Smooth muscle cell (in vitro differentiated cells): ENCODE results near the gene SEZ6L. TPM values are rescaled to one million over a fixed set of nuclear protein-coding genes. Genes with fewer than 3 reads are reported as not detected.

Experiments used
- DNase-seq: peaks from one replicate; lab custom pipeline; 2025; ENCODE audit not compliant: unreplicated experiment; lab: John Stamatoyannopoulos, UW
- H2AFZ ChIP-seq: fragments of 200-600 bp; sonication (generic); 2 replicates; pipeline ENCODE4 v1.6.0; 2016; ENCODE audit warnings: antibody characterized with exemption, low read depth, mild to moderate bottlenecking
- H3F3A ChIP-seq: fragments of 200-600 bp; sonication (generic); 2 replicates; pipeline ENCODE4 v1.6.0; 2017; ENCODE audit warnings: antibody characterized with exemption, low read depth
- H3K27ac ChIP-seq: fragments of 200-600 bp; sonication (generic); 2 replicates; pipeline ENCODE4 v1.5.1; 2016; ENCODE audit warnings: low read depth, mild to moderate bottlenecking
- H3K27me3 ChIP-seq: fragments of 200-600 bp; sonication (generic); 2 replicates; pipeline ENCODE4 v1.6.1; 2016; ENCODE audit warnings: low read depth, mild to moderate bottlenecking
- H3K36me3 ChIP-seq: fragments of 200-600 bp; sonication (generic); 2 replicates; pipeline ENCODE4 v1.5.1; 2016; ENCODE audit warnings: low read depth
- H3K4me1 ChIP-seq: fragments of 200-600 bp; sonication (generic); 2 replicates; pipeline ENCODE4 v1.5.1; 2016; ENCODE audit warnings: low read depth
- H3K4me2 ChIP-seq: fragments of 200-600 bp; sonication (generic); 2 replicates; pipeline ENCODE4 v1.6.0; 2016; ENCODE audit warnings: mild to moderate bottlenecking
- H3K4me3 ChIP-seq: fragments of 200-600 bp; sonication (generic); 2 replicates; pipeline ENCODE4 v1.5.1; 2016; ENCODE audit warnings: mild to moderate bottlenecking
- H3K79me2 ChIP-seq: fragments of 200-600 bp; sonication (generic); 2 replicates; pipeline ENCODE4 v1.6.0; 2016; ENCODE audit warnings: low read depth, mild to moderate bottlenecking
- H3K9ac ChIP-seq: fragments of 200-600 bp; sonication (generic); 2 replicates; pipeline ENCODE4 v1.6.0; 2016; ENCODE audit warnings: low read depth
- H3K9me3 ChIP-seq: fragments of 200-600 bp; sonication (generic); replicated peaks from 2 replicates; pipeline ENCODE4 v1.5.1; 2016; ENCODE audit warnings: low read depth
- H4K20me1 ChIP-seq: fragments of 200-600 bp; sonication (generic); 2 replicates; pipeline ENCODE4 v1.6.0; 2016; ENCODE audit warnings: low read depth
- WGBS: methylation state at CpG from one replicate; pipeline ENCODE4 v1.1.7; 2016; ENCODE audit warnings: low lambda C conversion rate; 5-methylcytosine and 5-hydroxymethylcytosine counted together
- polyA plus RNA-seq: library from polyadenylated mRNA; unstranded; fragments of >200 nt; fragmentation: Nextera tagmentation; extraction: Ambion mirVana; gene quantifications from 2 replicates; pipeline ENCODE4 v1.2.1, GENCODE V29; 2016
- total RNA-seq: library from RNA; depleted of rRNA; stranded (reverse); fragments of >200 nt; gene quantifications from 2 replicates; pipeline ENCODE4 v1.2.3, GENCODE V29; 2014
- TF ChIP-seq, protein P1 (sequence below): fragments of 200-600 bp; sonication (generic); IDR thresholded peaks from 2 replicates; pipeline ENCODE4 v1.5.1; 2017; ENCODE audit warnings: borderline replicate concordance, mild to moderate bottlenecking, antibody characterized with exemption; ENCODE audit not compliant: insufficient read depth, poor library complexity, severe bottlenecking

Gene SEZ6L
- total and polyA plus RNA-seq, 2 experiments from 2014 or later, result 2.1 TPM

- Histone ChIP-seq H3K9ac (no peak overlapping the region), H3K27ac (no peak overlapping the region), H4K20me1 (no peaks in the 10 kb centered on the region), H2AFZ (no peak overlapping the region), H3K36me3 (no peaks in the 10 kb centered on the region), H3K9me3 (no peaks in the 10 kb centered on the region), H3K4me3 (no peak overlapping the region), H3K27me3 (peaks cover 7% of the 10 kb centered on the region), H3K79me2 (no peaks in the 10 kb centered on the region), H3F3A (no peaks in the 10 kb centered on the region), H3K4me1 (no peaks in the 10 kb centered on the region), H3K4me2 (no peak overlapping the region)
- no peak for DNase-seq
- 81% methylated on average over 6 of the region's 6 CpGs for WGBS
- TF ChIP-seq, protein P1, sequence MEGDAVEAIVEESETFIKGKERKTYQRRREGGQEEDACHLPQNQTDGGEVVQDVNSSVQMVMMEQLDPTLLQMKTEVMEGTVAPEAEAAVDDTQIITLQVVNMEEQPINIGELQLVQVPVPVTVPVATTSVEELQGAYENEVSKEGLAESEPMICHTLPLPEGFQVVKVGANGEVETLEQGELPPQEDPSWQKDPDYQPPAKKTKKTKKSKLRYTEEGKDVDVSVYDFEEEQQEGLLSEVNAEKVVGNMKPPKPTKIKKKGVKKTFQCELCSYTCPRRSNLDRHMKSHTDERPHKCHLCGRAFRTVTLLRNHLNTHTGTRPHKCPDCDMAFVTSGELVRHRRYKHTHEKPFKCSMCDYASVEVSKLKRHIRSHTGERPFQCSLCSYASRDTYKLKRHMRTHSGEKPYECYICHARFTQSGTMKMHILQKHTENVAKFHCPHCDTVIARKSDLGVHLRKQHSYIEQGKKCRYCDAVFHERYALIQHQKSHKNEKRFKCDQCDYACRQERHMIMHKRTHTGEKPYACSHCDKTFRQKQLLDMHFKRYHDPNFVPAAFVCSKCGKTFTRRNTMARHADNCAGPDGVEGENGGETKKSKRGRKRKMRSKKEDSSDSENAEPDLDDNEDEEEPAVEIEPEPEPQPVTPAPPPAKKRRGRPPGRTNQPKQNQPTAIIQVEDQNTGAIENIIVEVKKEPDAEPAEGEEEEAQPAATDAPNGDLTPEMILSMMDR, result no peak
Observed at GRCh38 chr22:26271427-26271826, 102.2 kb downstream of the SEZ6L start.

GRCh38 chr22:26273011-26273675 is 103.9 kb downstream of the SEZ6L start:
- no peak for DNase-seq
- H3K4me3 ChIP-seq, result no peak overlapping the region
- TF ChIP-seq, protein P1, result no peak
- H3K27me3 ChIP-seq, result peaks cover 8% of the 10 kb centered on the region
- 87% methylated on average over 12 of the region's 12 CpGs for WGBS
- H3K36me3 ChIP-seq, result no peaks in the 10 kb centered on the region
- no peak overlapping the region for H3K4me2 ChIP-seq
- no peaks in the 10 kb centered on the region for H3F3A ChIP-seq
- H2AFZ ChIP-seq, result no peak overlapping the region
- H3K9ac ChIP-seq, result no peak overlapping the region
- no peak overlapping the region for H3K27ac ChIP-seq
- no peaks in the 10 kb centered on the region for H3K9me3 ChIP-seq
- no peaks in the 10 kb centered on the region for H3K79me2 ChIP-seq
- no peaks in the 10 kb centered on the region for H4K20me1 ChIP-seq
- no peaks in the 10 kb centered on the region for H3K4me1 ChIP-seq

DNA sequence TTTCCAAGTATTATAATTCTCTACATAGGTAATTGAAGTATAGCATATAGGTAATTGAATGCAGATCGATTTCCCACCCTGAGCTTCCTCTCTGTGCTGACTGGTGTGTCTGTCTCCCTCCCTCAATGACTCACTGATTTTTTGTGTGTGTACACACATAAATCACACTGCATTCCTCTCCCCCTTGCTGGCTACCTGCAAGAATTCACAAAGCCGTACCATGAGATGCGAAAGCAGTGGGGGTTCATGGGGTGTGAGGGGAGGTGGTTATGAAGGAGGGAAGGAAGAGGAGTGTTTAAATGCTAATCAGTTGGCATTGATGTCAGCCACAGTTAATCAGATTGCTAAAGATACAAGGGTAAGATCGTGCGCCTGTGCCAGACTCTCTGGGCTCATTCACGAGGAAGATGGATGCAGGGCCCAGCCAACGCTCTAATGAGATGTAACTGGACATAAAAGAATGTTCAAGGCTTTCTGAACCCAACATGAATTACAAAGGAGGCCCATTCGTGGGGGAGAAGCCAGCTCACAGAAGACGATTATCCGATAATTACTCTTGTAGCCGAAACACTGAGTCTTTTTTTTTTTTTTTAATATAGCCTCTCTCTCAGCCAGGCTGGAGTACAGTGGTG is 107.4 kb downstream of the SEZ6L start:
- H3K27me3 ChIP-seq, result peaks cover 10% of the 10 kb centered on the region
- no peaks in the 10 kb centered on the region for H3K9me3 ChIP-seq
- H3K79me2 ChIP-seq, result no peaks in the 10 kb centered on the region
- no peaks in the 10 kb centered on the region for H3F3A ChIP-seq
- no peaks in the 10 kb centered on the region for H3K4me1 ChIP-seq
- WGBS, result 84% methylated on average over 11 of the region's 11 CpGs
- H4K20me1 ChIP-seq, result no peaks in the 10 kb centered on the region
- H2AFZ ChIP-seq, result no peak overlapping the region
- no peak for DNase-seq
- H3K27ac ChIP-seq, result no peak overlapping the region
- H3K4me2 ChIP-seq, result no peak overlapping the region
- TF ChIP-seq, protein P1, result no peak
- no peak overlapping the region for H3K9ac ChIP-seq
- no peaks in the 10 kb centered on the region for H3K36me3 ChIP-seq
- H3K4me3 ChIP-seq, result no peak overlapping the region

DNA sequence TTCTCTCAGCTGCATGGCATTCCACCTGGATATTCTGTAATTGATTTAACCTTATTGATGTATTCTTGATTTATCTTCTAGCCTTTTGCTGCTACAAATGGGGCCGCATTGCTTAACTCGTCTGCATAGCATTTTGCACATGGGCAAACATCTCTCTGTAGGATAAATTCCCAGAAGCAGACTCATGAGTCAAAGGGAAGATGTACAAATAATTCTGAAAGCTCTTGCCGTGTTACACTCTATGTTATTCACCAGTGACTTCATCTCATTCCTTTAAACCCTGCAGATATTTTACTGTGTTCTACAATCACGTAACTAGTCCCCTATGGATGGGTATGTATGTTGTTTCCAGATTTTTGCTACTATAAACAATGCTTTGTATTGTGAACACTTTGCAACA is 112.7 kb downstream of the SEZ6L start:
- no peak overlapping the region for H3K4me3 ChIP-seq
- H3F3A ChIP-seq, result no peaks in the 10 kb centered on the region
- no peaks in the 10 kb centered on the region for H3K9me3 ChIP-seq
- no peak overlapping the region for H3K27ac ChIP-seq
- TF ChIP-seq, protein P1, result no peak
- no peak overlapping the region for H2AFZ ChIP-seq
- H3K27me3 ChIP-seq, result peaks cover 6% of the 10 kb centered on the region
- no peak for DNase-seq
- H3K79me2 ChIP-seq, result no peaks in the 10 kb centered on the region
- H3K4me1 ChIP-seq, result no peaks in the 10 kb centered on the region
- H4K20me1 ChIP-seq, result no peaks in the 10 kb centered on the region
- H3K36me3 ChIP-seq, result no peaks in the 10 kb centered on the region
- no peak overlapping the region for H3K9ac ChIP-seq
- 57% methylated on average over 4 of the region's 4 CpGs for WGBS
- H3K4me2 ChIP-seq, result no peak overlapping the region
